ENCODE data around the gene GALNS. TPM values are rescaled to one million over a fixed set of nuclear protein-coding genes. Genes with fewer than 3 reads are reported as not detected.

The GALNS gene
- total and polyA plus RNA-seq, 2 of the 13 experiments (the other 11 are each of a cell fraction or from before 2014, with no cell fraction given): 9.2 to 9.8 TPM

GRCh38 chr16:88784074-88784855 is 72.5 kb downstream of the GALNS start (continued):
- TF ChIP-seq HDAC1 (CRISPR knock-in tag; IDR thresholded peaks at IDR 0.05) (peak; percentile 29), SOX13 (IDR thresholded peaks at IDR 0.05) (no peak), SOX13 (CRISPR knock-in tag; conservative IDR thresholded peaks at IDR 0.05 in 1 of 2, IDR thresholded peaks at IDR 0.05 in 1 of 2) (no peak), ZNF329 (CRISPR knock-in tag; IDR thresholded peaks at IDR 0.05; ENCODE audit: low read depth) (peak; percentile 57; the same call in 1 of the 2 replicates), ZNF362 (CRISPR knock-in tag; IDR thresholded peaks at IDR 0.05; ENCODE audit: borderline replicate concordance) (peak; percentile 89), MYC (CRISPR knock-in tag; IDR thresholded peaks at IDR 0.05; ENCODE audit: borderline replicate concordance) (peak; percentile 56; the same call in 1 of the 2 replicates), HOXD1 (CRISPR knock-in tag; IDR thresholded peaks at IDR 0.05) (peak; percentile 46; the same call in 1 of the 2 replicates), ZNF629 (CRISPR knock-in tag; conservative IDR thresholded peaks at IDR 0.05) (0 out of 2 replicates have a peak, but pooled peaks have one; percentile 6), ZNF558 (CRISPR knock-in tag; IDR thresholded peaks at IDR 0.05; ENCODE audit: borderline replicate concordance) (peak; percentile 83; the same call in 1 of the 2 replicates), SETDB1 (CRISPR knock-in tag; IDR thresholded peaks at IDR 0.05; ENCODE audit: borderline replicate concordance) (0 out of 2 replicates have a peak, but pooled peaks have one; percentile 88), ZNF562 (CRISPR knock-in tag; IDR thresholded peaks at IDR 0.05; ENCODE audit: borderline replicate concordance) (no peak), TRIM24 (CRISPR knock-in tag; IDR thresholded peaks at IDR 0.05) (no peak)
- TF ChIP-seq, protein P1, sequence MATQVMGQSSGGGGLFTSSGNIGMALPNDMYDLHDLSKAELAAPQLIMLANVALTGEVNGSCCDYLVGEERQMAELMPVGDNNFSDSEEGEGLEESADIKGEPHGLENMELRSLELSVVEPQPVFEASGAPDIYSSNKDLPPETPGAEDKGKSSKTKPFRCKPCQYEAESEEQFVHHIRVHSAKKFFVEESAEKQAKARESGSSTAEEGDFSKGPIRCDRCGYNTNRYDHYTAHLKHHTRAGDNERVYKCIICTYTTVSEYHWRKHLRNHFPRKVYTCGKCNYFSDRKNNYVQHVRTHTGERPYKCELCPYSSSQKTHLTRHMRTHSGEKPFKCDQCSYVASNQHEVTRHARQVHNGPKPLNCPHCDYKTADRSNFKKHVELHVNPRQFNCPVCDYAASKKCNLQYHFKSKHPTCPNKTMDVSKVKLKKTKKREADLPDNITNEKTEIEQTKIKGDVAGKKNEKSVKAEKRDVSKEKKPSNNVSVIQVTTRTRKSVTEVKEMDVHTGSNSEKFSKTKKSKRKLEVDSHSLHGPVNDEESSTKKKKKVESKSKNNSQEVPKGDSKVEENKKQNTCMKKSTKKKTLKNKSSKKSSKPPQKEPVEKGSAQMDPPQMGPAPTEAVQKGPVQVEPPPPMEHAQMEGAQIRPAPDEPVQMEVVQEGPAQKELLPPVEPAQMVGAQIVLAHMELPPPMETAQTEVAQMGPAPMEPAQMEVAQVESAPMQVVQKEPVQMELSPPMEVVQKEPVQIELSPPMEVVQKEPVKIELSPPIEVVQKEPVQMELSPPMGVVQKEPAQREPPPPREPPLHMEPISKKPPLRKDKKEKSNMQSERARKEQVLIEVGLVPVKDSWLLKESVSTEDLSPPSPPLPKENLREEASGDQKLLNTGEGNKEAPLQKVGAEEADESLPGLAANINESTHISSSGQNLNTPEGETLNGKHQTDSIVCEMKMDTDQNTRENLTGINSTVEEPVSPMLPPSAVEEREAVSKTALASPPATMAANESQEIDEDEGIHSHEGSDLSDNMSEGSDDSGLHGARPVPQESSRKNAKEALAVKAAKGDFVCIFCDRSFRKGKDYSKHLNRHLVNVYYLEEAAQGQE (IDR thresholded peaks at IDR 0.05; ENCODE audit: borderline replicate concordance in 1 of 2, low read depth in 1 of 2, low read length in 2 of 2): no peak
- TF ChIP-seq, protein P2, sequence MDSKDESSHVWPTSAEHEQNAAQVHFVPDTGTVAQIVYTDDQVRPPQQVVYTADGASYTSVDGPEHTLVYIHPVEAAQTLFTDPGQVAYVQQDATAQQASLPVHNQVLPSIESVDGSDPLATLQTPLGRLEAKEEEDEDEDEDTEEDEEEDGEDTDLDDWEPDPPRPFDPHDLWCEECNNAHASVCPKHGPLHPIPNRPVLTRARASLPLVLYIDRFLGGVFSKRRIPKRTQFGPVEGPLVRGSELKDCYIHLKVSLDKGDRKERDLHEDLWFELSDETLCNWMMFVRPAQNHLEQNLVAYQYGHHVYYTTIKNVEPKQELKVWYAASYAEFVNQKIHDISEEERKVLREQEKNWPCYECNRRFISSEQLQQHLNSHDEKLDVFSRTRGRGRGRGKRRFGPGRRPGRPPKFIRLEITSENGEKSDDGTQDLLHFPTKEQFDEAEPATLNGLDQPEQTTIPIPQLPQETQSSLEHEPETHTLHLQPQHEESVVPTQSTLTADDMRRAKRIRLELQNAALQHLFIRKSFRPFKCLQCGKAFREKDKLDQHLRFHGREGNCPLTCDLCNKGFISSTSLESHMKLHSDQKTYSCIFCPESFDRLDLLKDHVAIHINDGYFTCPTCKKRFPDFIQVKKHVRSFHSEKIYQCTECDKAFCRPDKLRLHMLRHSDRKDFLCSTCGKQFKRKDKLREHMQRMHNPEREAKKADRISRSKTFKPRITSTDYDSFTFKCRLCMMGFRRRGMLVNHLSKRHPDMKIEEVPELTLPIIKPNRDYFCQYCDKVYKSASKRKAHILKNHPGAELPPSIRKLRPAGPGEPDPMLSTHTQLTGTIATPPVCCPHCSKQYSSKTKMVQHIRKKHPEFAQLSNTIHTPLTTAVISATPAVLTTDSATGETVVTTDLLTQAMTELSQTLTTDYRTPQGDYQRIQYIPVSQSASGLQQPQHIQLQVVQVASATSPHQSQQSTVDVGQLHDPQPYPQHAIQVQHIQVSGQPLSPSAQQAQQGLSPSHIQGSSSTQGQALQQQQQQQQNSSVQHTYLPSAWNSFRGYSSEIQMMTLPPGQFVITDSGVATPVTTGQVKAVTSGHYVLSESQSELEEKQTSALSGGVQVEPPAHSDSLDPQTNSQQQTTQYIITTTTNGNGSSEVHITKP (CRISPR knock-in tag; IDR thresholded peaks at IDR 0.05; ENCODE audit: low read depth): peak; percentile 43; the same call in 1 of the 2 replicates
- TF ChIP-seq, protein P3, sequence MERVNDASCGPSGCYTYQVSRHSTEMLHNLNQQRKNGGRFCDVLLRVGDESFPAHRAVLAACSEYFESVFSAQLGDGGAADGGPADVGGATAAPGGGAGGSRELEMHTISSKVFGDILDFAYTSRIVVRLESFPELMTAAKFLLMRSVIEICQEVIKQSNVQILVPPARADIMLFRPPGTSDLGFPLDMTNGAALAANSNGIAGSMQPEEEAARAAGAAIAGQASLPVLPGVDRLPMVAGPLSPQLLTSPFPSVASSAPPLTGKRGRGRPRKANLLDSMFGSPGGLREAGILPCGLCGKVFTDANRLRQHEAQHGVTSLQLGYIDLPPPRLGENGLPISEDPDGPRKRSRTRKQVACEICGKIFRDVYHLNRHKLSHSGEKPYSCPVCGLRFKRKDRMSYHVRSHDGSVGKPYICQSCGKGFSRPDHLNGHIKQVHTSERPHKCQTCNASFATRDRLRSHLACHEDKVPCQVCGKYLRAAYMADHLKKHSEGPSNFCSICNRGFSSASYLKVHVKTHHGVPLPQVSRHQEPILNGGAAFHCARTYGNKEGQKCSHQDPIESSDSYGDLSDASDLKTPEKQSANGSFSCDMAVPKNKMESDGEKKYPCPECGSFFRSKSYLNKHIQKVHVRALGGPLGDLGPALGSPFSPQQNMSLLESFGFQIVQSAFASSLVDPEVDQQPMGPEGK (CRISPR knock-in tag; IDR thresholded peaks at IDR 0.05): peak; percentile 59
- TF ChIP-seq, protein P4, sequence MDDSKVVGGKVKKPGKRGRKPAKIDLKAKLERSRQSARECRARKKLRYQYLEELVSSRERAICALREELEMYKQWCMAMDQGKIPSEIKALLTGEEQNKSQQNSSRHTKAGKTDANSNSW (CRISPR knock-in tag; IDR thresholded peaks at IDR 0.05; ENCODE audit: borderline replicate concordance): 0 out of 2 replicates have a peak, but pooled peaks have one; percentile 53
